ENCODE data around the gene SLC4A1AP.
"Not testable (repeated sequence)": the region's sequence is repeated elsewhere in the genome, so short reads cannot be mapped to it uniquely, and the experiment has no call there.

The SLC4A1AP gene, protein sequence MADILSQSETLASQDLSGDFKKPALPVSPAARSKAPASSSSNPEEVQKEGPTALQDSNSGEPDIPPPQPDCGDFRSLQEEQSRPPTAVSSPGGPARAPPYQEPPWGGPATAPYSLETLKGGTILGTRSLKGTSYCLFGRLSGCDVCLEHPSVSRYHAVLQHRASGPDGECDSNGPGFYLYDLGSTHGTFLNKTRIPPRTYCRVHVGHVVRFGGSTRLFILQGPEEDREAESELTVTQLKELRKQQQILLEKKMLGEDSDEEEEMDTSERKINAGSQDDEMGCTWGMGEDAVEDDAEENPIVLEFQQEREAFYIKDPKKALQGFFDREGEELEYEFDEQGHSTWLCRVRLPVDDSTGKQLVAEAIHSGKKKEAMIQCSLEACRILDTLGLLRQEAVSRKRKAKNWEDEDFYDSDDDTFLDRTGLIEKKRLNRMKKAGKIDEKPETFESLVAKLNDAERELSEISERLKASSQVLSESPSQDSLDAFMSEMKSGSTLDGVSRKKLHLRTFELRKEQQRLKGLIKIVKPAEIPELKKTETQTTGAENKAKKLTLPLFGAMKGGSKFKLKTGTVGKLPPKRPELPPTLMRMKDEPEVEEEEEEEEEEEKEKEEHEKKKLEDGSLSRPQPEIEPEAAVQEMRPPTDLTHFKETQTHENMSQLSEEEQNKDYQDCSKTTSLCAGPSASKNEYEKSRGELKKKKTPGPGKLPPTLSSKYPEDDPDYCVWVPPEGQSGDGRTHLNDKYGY

GRCh38 chr2:27663285-27664153 is at the start of gene SLC4A1AP, which contains the start of gene SUPT7L:
Gene SLC4A1AP (plus strand): TSS chr2:27663889. CDS start chr2:27663915, 26 bp downstream.
Gene SUPT7L (minus strand): TSS chr2:27663614. CDS start chr2:27662192, 1,422 bp downstream.
- peak; percentile 60 for DNase-seq (ENCODE audit: low read depth)

- no peak for DNase-seq (ENCODE audit: low read depth)
Observed at GRCh38 chr2:27613985-27614384, 49.7 kb upstream of the SLC4A1AP start.

DNA sequence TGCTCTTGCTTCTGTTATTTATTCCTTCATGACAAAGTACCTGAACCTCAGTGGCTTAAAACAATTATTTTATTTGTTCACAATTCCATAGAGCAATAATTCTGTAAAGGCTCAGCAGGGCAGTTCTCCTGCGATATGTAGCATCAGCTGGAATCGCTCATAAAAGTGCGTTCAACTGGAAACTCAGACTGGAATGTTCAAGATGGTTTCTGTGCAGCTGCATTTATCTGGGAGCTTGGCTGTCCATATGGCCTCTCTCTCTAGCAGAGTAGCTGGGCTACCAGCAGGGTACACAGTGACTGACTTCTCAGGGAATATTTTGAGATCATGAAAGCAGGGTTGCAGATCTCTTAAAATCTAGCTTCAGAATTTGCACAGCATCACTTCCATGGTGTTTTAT is 48.4 kb upstream of the SLC4A1AP start:
- DNase-seq (ENCODE audit: low read depth), result no peak

DNA sequence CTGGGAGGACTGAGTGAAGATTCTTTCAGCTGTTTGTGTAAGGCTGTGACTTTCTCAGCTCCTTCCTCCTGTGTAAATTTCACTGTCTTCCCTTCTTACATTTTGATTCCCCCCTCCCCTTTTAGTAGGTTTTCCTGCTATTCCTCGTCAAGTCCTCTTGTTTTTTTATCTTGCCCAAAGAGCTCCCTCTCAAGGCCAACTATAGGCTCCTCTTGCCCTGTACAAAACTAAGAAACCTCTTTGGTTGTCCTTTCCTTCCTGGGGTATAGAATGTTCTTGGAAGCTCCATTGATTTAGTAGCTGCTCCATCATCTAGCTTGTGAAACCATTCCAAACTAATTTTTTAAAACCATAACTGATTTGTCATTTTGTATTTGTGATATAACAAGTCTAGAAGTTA is 42.2 kb upstream of the SLC4A1AP start:
- no peak for DNase-seq (ENCODE audit: low read depth)

DNA sequence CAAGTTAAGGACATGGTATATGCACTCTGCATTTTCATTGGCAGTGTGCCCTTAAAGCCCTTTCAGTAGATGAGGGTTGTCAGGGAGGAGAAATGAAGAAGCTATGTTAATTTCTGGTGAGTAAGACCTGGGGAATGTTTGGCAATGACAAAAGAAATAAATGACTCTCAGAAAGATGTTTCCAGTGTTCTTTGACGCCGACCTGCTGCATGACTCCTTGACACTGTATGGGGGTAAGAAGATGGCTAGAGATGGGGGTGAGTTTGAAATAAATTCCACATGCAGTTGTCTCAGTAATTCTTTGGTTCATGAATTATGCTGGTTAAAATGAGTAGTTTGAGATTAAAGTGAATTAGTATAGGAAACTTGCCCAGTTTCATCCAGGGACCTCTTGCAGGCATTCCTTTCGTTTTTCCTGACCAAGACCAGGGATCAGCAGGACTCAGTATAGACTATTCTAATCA is 40.7 kb upstream of the SLC4A1AP start:
- no peak for DNase-seq (ENCODE audit: low read depth)

DNA sequence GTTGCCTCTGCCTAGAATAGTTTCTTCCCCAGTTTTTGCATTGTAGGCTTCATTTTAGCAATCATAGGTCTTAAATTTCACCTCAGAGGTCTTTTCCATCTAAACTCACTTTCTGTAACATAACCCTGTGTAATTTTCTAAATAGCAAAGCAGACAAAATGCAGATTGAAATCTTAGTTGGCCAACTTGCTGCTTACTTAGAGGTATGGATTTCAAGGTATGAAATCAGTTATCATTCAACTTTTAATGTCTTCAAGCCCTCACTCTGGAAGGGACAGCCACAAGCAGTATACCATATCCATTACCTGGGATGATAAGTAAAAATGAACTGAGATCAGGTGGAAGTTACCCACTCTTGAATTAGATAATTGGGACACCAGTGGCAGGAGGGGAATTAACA is 38.7 kb upstream of the SLC4A1AP start:
- DNase-seq (ENCODE audit: low read depth), result no peak

DNA sequence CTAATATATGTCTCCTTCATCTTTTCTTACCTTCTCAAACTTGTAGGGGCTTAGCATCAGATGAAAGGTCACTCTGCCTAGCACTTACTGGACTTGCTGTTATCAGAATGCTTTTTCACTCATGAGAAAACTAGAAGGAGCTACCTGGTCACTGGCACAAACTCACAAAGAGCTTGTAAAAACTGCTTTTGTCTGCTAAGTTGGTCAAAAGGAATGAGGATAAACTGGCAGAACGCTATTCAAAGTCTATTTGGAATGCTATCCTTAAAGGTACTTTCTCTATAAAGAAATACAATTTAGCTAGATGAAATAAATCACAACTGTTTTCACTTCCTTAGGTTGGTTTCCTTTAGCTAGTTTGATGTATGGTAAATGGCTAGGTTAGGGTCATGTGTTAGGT is 37.4 kb upstream of the SLC4A1AP start:
- not testable (repeated sequence) for DNase-seq (ENCODE audit: low read depth)

DNA sequence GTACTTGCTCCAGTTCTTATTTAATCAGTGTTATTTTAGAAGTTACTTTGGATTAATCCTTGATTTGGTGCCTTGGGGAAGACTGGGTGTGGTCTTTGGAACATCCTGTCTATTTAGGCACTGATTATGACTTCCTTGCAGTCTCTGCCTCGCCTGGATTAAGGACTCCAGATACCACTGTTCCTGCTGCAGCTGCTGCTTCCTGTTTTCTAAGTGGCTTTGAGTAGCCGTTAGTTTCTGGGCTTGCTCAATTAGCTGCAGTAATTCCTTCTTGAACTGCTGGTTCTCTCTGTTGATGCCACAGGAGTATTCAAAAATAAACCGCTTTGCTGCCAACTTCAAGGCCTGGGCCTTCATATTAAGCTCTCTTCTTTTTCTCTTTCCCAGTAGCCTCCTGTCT is 36.8 kb upstream of the SLC4A1AP start:
- DNase-seq (ENCODE audit: low read depth), result not testable (repeated sequence)

DNA sequence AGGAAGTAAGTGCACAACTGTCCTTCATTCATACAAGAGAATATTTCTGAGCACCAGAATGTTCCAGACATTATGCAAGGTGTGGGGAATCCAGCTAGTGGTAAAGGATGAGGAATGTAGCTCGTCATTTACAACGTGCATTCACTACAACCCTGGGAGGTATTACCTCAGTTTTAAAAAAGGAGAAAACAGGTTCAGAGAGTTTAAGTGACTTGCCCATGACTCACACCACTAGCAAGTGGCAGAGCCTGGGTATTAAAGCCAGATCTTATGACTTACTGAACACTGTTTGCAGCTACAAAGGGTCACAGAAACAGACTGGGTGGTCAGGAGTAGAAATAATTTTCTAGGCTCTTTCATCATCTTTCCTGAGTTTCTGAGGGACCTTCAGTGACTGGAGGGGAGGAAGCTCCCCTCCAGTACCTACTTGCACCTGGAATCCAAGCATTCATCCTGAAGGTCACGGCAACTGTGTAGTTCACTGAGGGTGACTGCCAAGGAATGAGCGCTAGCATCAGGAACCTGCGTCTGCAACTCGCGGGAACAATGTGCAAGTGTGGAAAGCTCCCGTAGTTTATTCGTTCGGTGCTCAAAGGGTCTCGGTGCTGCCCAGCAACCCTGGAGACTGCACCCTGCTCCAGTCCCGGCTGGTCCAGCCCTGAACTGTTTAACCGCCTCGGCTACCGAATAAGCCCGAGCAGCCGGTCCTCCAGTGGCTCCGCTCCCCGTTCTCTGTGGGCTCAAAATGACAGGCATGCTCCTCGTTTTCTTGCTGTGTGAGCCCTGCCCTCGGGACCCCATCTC is 35.5 kb upstream of the SLC4A1AP start:
- no peak for DNase-seq (ENCODE audit: low read depth)

- peak; percentile 69 for DNase-seq (ENCODE audit: low read depth)
Observed at GRCh38 chr2:27628767-27629709, 34.7 kb upstream of the SLC4A1AP start, which contains the start of the genes CCDC121 and GPN1. Gene CCDC121 (minus strand): TSS chr2:27629012. CDS start chr2:27627799, 1,213 bp downstream. Gene GPN1 (plus strand): TSS chr2:27629050. CDS start chr2:27629059, 9 bp downstream.

- not testable (repeated sequence) for DNase-seq (ENCODE audit: low read depth)
Observed at GRCh38 chr2:27630257-27630656, 33.4 kb upstream of the SLC4A1AP start.

- DNase-seq (ENCODE audit: low read depth), result no peak
Observed at GRCh38 chr2:27634291-27634690, 29.4 kb upstream of the SLC4A1AP start.

DNA sequence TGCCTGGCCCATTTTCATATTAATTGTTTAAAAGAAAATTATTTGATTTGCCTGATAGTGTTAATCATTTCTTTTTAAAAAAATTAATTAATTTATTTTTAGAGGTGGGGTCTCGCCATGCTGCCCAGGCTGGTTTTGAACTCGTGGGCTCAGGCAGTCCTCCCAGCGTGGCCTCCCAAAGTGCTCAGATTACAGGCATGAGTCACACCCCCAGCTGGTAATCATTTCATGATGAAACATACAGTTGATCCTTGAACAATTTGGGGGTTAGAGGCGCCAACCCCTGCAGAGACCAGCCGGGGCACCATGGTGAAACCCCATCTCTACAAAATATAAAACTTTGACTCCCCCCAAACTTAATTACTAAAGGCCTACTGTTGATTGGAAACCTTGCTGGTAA is 26.9 kb upstream of the SLC4A1AP start:
- no peak for DNase-seq (ENCODE audit: low read depth)

DNA sequence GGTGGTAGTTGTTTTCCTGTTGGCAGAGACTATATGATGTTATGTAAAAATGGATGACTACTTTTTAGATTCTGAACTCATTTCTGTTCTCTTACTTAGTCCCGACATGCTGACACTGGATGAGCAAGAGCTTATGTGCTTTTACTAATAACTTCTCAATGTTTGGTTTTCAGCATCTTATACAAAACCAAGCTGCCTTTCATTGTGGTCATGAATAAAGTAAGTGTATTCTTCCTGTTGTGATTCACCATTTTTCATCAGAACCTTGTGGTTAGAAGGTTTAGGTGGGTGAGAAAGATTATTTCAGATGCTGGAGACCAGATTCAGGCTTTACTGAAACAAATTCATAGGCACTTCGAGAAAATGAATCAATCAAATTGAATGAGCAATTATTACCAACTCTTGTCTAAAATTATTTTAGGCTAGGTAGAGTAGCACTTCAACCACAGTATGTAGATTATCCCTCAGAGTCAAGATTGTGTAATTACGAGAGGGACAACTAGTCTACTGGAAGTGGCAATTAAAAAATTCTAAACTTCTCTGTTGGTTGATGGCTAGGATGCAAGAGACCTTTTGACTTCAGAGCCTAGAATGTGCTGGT is 25.6 kb upstream of the SLC4A1AP start:
- DNase-seq (ENCODE audit: low read depth), result no peak

- no peak for DNase-seq (ENCODE audit: low read depth)
Observed at GRCh38 chr2:27638709-27639108, 25.0 kb upstream of the SLC4A1AP start.

GRCh38 chr2:27640722-27641245 is 22.9 kb upstream of the SLC4A1AP start:
- no peak for DNase-seq (ENCODE audit: low read depth)

DNA sequence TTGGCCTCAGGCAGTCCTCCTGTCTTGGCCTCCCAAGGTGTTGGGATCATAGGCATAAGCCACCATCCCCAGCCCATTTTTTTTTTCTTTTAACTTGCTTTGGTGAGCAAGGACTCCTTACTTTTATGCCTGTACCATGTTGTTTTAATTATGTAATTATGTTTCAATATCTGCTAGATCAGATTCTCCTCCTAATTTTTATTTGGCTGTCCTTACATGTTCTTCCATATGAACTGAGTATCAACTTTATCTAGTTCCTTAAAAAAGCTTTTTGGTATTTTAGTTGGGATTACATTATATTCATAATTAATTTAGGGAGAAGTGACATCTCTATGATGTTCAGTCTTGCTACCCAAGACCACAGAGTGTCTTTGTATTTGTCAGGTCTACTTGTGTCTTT is 18.5 kb upstream of the SLC4A1AP start:
- no peak for DNase-seq (ENCODE audit: low read depth)

- DNase-seq (ENCODE audit: low read depth), result no peak
Observed at GRCh38 chr2:27647289-27647688, 16.4 kb upstream of the SLC4A1AP start.

DNA sequence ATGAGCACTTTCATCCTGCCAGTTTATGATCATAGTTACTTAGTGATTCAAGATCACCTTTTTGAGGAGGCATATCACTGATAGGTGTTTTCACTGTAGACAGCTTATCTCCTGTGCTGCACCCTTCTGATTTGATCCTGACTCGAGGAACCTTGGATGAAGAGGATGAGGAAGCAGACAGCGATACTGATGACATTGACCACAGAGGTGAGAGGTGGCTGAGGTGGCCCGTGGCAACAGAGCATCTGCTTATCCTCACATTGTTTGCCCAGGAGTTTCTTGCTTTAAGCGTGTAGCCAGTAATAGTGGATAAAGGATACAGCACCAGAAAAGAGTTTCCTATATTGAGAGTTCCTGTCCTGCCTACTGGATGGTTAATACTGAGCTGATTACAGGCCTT is 16.0 kb upstream of the SLC4A1AP start:
- DNase-seq (ENCODE audit: low read depth), result no peak

Data from CMK (cell line).